GM21825 (cell line): ENCODE measurements around the gene RELL1.

Experiments used
- ATAC-seq: cut with Tn5 transposase; IDR thresholded peaks from one replicate; pipeline ENCODE4 v1.9.1; 2021; ENCODE audit warnings: mild to moderate bottlenecking, moderate library complexity; ENCODE audit not compliant: unreplicated experiment

RELL1 gene

DNA sequence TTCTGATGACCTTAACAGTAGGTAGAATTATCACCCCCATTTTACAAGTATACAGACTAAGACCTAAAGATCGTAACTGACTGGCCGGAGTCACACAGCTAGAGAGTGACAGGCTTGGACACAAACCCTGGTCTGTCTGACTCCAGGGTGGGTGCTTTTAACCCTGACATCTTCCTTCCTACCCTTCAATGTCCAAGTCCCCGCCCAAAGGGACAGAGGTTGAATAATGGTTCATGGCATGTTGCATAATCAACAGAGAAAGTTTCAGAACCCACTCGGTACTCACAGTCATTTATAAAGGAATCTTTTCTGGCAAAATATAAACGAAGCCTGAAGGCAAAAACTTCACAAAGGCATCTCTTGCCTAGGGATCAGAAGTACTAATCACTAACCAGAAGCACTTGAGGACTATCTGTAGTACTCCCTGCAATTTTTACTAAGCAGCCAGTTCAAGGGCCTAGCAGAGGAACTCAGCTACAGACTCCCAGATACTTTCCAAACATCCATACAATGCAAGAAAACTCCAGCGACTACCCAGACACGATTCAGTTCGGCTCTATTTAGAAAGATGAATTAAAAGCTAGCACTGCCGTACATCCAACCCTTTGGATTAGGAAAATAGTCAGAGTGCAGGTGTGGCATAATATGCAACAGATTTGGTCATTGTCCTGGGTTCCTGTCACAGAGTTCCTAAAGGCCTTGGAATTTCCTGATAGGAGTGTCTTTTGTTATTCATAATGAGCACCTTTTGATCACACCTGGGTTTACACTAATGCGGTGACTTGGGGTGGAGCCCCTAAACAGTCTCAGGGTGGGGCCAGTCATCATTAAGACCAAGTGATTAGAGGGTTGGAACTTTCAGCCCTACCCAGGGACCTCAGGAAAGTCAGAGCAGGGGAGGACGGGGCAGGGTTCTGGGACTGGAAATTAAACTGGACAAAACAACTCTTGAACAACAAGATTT, 44.0 kb downstream of the RELL1 start:
- no peak for ATAC-seq

DNA sequence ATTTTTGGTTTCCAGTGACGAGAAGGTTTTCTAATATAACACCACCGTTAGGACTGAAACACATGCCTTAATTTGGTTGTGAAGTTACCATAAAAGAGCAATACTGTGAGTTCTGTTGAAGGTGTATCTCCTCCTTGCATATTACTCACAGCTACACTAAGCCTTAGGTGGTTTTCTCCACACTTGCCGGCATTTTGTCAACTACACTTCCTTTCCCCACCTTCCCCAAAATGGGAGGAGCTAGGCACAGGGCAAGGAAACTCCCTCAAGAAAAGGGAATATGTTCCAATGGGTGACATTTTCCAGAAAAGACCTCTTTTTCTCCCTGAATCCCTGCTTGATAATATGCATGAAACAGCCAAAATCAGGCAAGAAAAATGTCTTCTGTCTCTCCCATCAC, 44.8 kb downstream of the RELL1 start:
- ATAC-seq = no peak

DNA sequence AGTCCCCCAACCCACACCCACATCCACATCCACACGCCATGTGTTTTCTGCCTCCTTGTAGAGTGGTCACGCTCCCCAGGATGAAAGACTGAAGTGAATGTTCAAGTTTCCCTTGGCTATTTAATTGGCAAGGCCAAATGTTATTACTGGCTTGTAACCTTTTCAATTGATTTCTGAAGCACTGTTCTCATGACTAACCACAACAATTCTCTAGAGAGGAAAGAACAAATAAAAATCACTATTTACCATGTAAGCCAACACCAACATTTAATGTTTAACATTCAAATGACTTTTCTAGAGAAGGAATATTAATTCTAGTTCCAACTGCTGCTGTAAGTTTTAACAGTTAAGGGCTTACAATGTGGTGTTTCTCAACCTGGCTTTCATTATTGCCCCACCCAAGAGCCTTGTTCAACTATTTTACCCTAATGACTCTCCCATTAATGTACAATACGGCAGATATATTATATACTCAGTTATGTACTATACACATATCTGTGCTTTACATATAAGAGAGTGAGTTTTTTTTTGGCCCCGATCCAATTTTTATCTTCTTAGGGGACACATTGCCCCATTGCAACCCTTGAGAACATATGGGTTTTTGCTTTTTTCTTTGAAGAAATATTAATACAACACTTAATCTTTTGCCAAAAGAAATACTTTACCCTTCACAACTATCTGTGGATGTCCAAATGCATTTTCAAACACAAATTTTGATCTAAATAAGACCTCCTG, 46.5 kb downstream of the RELL1 start:
- ATAC-seq = no peak

DNA sequence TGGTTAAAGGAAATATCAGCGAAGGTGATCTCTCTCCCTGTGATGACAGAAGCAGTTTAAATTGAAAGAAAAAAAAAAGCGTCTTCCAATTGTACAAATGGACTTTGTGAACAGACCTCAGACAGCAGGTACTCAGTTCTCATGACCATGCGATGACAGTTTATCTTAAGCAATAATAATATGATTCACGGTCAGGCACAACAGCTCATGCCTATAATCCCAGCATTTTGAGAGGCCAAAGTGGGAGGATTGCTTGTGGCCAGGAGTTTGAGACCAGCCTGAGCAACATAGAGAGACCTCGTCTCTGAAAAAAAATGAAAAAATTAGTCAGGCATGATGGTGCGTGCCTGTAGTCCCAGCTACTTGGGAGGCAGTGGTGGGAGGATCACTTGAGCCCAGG, 51.0 kb downstream of the RELL1 start:
- ATAC-seq = no peak

DNA sequence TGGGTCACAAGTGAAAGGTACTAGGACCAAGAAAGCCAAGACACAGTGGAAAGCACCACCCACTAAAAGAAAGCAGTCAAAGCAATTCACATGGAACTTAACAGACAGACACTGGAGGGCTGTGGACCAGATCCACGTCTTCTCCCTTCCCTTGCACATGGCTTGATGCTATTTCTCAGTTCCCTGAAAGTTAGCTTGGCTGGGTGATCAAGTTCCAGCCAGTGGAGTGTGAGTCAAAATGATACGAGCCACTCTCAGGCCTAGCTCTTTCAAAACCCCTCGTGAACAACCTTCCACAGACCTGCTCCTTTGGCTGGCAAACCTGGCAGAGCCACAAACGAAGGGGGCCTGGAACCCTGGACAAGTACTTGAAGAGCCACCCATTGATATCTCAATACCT, 52.0 kb downstream of the RELL1 start:
- no peak for ATAC-seq

DNA sequence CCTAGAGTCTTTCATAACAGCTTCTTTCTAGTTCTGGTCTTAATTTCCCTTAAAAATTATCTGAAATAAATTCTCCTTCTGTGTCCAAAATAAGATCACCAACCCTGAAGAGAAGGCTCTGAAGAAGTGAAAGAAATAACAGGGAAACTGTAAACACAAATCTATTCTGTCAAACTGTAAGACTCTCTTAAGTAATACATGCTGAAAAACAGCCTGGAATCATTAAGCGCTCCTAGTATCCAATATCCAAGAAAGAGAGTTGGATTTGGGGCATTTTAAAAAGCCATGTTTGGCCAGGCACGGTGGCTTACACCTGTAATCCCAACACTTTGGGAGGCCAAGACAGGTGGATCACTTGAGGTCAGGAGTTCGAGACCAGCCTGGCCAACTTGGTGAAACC, 53.3 kb downstream of the RELL1 start:
- no peak for ATAC-seq

DNA sequence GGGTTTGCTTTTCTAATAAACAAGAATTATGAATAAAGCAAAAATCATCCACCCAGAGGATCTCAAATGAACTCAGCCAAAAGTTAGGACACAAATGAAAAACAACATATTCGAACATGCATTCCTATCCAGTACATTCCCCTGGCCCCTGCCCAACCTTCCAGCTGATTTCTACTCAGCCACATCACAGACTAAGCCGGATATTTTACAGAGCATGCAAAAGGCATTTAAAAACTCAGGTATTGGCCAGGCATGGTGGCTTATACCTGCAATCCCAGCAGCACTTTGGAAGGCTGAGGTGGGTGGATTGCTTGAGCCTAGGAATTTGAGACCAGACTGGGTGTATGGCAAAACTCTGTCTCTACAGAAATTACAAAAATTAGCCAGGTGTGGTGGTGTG, 54.6 kb downstream of the RELL1 start:
- ATAC-seq = no peak

DNA sequence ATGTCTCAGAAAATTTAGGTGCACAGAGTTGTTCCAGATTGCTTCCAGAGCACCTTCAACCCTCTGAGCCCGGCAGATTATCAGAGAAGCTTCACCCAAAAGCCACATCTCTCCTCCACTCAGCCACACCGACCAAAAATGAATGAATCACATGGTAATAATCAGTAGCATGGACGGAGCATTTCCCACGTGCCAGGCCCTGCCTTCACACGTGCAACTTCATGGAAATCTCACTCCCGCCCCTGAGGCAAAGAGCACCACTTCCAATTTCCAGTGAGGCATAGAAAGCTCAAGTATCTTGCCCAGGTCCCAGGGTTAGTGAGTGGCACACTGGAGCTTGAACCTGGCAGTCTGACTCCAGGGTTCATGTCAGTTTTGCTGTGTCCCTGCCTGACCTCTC, 56.5 kb downstream of the RELL1 start:
- ATAC-seq = no peak

DNA sequence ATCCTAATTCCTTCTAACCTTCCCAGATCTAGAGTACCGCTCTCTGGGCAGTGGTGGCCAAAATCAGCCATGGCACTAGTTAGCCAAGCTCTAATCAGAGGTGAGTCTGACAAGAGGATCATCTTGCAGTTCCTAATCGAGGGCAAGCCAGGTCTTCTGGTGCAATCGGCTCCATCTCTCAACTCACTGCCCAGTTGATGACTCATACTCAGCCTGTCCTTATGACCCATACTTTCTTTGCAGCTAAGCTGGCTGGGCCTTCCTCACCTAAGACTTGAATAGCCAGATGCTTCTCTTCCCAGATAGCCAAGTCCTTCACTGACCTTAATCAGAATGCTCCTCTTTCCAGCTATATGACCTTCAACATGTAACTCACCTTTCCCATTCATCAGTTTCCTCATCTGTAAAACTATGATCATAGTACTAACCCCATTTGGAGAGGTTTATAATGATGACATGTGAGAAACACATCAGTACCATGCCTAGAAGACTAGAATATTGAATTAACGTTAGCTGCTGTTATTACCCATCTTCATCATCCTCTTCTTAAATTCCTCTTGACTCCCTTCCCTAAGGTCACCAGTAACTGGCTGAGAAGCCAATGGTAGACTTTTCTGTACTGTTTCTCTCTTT, 57.1 kb downstream of the RELL1 start:
- ATAC-seq = no peak

DNA sequence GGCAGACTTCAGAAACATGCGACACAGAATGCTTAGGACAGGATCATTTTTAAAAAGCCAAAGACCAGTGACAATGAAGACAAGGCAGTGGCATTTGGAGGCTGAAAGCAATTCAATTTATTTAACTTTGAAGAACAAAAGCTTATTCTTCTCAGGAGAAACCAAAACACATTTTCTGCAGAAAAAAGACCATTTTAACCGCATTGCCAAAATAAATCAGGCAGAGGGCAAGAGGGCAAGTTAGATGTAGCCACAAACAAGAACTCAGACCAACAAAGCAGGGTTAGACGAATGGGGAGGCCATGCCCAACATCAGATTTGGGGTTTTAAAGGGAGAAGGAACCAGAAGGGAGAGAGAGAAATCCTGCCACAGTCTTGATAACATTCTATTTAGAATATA, 58.9 kb downstream of the RELL1 start:
- no peak for ATAC-seq

DNA sequence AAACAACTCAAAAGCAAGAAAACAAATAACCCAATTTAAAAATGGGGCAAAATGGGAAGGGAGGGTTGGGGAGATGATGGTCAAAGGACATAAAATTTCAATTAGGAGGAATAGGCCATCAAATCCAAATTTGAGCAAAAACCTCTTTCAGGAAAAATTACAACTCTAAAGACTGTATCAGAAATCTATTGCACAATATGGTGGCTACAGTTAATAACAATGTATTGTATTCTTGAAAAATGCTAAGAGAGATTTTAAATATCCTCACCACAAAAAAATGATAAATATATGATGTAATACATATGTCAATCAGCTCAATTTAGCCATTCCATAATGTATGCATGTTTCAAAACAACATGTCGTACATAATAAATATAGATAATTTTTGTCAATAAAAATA, 60.7 kb downstream of the RELL1 start:
- ATAC-seq = no peak

DNA sequence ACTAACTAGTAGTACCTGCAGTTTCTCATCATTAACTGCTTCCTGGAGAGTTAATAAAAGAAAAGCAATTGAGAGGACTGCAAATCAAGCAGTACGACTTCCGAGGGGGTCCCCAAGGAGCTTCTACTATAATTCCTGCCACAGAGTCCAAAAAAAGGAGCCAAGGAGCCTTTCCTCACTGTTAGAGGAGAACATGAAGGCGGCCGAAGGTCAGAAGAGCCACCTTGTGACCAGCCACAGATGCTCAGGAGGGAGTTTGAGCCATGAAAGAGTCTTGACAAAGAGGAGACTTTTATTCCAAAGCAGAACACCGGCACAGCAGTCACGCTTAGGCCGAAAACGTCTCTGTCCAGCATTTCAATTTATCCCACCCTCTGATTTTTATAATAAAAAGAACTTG, 62.2 kb downstream of the RELL1 start:
- no peak for ATAC-seq

DNA sequence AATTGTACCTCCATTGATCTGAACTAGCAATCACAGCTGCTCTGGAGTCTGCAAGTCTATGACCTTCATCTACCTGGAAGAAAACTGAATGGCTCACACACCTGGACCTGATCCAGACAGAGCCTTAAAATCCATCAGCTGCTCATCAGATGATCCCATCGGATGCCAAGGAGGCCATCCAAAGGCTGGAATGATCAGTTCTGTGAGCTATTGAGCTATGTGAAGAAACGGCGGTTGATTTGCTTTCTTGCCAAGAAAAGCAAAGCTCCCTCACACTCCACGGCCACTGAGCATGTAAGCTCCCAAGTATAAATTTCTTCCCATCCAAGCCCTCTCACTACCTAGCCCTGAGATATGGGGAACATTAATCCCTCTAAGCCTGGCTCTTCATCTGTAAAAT, 63.1 kb downstream of the RELL1 start:
- ATAC-seq = no peak

DNA sequence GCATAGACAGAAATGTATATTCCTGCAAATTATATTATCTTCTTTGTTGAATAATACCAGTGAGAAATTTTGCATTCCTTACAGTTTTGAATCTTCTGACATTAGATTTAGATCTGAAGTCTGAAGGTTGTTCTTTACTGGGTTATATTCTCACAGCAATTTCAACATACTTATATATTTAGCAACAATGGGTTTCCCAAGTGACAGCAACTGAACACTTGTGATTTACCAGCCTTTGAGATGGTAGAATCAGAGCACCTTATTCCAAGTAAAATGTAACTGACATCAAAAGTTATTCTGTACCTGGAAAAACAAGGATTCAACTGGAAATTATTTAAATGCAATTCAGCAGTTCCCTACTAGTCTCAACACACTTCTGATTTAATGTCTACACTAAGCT, 66.0 kb downstream of the RELL1 start:
- ATAC-seq = no peak

DNA sequence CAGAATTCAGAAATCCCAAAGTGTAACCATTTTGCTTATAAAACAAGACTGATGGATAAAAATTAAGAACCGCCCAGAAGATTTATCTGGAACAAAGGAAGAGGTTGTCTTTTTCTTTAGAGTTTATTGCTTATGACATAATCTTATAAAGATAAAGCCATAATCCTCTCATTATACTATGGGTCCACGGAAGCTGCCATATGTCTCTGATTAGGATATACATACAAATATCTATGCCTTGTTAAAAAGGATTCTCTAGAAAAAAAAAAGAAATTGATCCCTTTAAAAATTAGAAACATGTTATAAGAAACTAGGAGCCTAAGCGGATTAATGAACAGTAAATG, 70.5 kb downstream of the RELL1 start:
- no peak for ATAC-seq

DNA sequence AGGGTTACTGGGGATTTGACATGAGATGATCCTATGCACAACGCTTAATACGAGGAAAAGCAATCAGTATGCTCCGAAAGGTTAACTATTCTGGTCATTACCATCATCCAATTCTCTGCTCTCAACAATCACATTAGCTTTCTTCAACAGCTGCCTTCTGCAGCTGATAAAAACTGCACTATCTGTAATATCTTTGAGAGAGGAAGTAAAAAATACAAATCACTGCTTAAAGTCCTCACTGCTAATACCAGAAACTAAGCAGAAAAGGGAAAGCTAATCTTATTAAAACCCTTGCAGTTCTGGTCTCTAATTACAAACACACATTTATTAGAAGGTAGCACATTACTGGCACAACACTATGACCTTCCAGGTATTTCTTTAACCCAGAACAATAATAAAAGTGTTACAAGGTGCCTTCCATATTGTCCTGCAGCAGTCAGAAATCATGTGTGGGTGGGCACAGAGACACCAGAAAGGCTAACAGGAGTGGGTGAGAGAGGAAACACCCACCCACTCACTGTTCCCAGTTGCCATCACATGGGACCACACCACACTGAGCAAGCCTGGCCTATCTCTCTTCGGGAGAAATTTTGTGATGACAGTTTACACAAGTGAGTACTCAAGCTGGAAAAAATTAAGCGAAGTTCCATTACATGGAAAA, 71.0 kb downstream of the RELL1 start:
- ATAC-seq = no peak

DNA sequence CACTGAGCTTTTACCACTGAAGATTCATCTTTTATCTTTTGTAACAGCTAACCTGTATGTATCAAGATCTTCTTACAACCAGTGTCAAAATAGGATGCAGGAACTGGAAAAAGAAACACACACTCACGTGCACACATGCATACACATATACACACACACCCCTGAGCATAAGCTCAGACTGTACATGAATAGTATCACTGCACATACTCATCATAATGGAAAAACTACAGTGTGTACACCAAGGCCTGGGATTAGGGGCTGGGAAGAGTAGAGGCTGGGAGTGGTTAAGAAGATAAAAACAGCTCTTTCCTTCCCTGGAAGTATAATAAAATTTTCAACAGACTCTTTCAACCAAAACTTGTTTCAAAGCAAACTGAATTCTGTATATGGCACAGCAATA, 73.4 kb downstream of the RELL1 start:
- no peak for ATAC-seq

DNA sequence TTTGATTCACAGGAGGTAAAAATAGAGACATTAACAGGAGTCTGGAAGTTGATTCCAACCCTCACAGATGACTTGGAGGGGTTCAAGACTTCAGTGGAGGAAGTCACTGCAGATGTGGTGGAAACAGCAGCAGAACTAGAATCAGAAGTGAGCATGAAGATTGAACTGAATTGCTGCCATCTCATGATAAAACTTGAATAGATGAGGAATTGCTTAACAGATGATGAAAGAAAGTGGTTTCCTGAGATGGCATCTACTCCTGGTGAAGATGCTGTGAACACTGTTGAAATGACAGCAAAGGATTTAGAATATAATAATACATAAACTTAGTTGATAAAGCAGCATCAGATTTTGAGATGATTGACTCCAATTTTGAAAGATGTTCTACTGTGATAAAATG, 76.5 kb downstream of the RELL1 start:
- no peak for ATAC-seq

DNA sequence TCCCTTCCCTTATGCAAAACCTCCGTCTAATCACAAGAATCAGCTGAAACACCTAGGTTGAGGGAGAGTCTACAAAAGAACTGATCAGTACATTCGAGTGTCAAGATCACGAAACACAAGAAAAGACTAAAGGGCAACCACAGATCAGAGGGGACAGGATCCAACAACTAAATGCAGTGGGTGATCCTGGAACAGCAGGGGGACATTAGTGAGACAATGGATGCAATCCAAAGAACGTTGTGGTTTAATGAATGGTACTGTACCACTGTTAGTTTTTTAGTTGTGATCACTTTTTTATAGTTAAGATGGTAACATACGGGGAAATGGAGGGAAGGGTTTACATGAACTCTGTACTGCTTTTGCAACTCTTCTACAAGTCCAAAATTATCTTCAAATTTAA, 79.2 kb downstream of the RELL1 start:
- no peak for ATAC-seq

DNA sequence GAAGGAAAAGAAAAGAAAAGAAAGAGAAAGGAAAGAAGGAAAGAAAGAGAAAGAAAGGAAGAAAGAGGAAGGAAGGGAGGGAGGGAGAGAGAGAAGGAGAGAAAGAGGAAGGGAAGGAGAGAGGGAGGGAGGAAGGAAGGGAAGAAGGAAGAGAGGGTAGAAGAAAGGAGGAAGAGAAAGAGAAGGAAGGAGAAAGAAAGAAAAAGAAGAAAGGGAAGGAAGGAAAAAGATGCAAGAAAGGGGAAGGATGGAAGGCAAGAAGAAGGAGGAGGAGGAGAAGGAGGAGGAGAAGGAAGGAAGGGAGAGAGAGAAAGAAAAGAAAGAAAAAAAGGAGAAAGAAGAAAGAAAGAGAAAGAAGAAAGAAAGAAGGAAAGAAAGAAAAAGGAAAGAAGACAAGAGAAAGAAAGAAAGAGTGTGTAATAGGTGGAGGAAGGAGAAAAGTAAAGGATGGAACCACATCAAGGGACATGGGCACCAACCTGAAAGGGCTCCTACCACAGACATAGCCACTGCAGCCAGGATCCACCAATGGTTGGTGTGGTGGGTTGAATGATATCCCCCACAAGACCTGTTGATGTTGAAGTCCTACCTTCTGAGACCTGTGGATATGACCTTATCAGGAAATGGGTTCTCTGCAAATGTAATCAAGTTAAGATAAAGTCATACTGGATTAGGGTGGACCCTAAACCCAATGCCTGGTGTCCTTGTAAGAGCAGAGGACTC, 80.2 kb downstream of the RELL1 start:
- ATAC-seq = no peak

DNA sequence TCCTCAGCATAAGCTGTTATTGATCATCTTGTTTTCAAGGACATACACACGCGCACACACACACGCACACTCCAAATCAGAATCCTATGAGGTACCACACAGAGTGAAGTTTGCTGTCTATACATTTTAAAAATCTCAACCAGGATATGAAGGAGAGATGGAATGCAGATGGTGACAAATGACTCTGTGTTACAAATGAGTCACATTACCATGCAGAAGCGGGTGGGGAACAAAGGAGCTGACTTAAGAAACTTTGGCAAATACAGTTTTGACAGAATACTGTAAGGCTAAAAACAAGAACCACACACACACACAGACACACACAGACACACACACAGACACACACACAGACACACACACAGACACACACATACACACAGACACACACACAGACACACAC, 81.7 kb downstream of the RELL1 start:
- ATAC-seq = no peak
